ENCODE results near the gene PPP5C.

DNA sequence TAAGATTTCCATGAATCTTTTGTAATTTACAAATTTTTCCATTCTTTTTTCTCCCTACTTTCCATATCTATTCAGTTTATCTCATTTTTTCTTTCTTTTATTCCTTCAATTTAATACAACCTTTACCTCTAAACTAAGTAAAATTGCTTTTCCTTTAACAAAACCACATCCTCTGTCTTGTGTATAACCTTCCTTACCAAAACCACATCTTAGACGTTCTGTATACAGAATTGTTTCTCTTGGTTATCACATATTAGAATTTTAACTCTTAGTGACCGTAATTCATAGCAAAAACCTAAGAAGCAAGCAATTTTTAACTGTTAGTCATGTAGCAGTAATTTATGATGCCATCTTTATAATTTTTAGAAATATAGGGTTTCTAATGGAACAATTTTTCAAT, 15.0 kb downstream of the PPP5C start:
- no peak for TF ChIP-seq POLR2AphosphoS5 (IDR thresholded peaks at IDR 0.05; ENCODE audit: borderline replicate concordance, low read depth, low read length)
- no peak for TF ChIP-seq FOXP2 (optimal IDR thresholded peaks at IDR 0.05; ENCODE audit: control extremely low read depth, extremely low read length, insufficient read depth)
- TF ChIP-seq EZH2 (IDR thresholded peaks at IDR 0.05), result no peak

Measured in SK-N-MC (cell line).